ENCODE data around the gene TMEM259. TPM values are rescaled to one million over a fixed set of nuclear protein-coding genes. Genes with fewer than 3 reads are reported as not detected.

The TMEM259 gene
- total and polyA plus RNA-seq, 9 of the 15 experiments (the other 6 are each of a cell fraction or from before 2014, with no cell fraction given): 0.52 to 231 (median 63.6) TPM

DNA sequence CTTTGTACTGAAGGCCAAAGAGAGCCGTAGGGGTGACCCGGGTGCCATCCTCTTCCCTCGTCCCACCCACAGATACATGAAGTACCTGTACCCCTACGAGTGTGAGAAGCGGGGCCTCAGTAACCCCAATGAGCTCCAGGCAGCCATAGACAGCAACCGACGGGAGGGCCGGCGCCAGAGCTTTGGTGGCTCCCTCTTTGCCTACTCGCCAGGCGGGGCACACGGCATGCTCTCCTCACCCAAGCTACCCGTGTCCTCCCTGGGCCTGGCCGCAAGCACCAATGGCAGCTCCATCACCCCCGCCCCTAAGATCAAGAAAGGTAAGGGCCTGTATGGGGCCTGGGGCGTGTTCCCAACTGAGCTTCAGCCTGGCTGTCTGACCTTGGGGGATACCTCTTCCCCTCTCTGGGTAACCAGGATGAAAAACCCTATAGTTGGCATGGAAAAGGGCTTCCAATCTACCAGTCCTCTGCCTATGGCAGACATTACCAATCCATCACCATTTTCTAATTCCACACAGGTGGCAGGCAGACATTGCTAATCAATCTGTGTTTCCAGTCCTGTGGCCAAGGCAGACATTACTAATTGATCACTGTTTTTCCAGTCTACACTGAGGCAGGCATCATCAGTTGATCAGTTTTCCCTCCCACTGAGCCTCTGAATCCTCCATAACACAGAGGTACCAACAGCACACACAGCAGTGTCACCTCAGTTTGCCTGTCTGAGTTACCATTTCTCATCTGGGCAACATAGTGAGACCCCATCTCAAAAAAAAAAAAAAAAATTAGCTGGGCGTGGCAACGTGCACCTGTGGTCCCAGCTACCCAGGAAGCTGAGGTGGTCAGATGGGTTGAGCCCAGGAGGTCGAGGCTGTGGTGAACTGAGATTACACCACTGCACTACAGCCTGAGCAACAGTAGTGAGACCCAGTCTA is 55.9 kb downstream of the TMEM259 start (continued):
- no peak for TF ChIP-seq GMEB1 (CRISPR knock-in tag; IDR thresholded peaks at IDR 0.05)
- no peak for TF ChIP-seq RBM34 (IDR thresholded peaks at IDR 0.05; ENCODE audit: borderline replicate concordance, insufficient read depth, low read length)
- no peak for TF ChIP-seq SRF (CRISPR knock-in tag; IDR thresholded peaks at IDR 0.05)
- TF ChIP-seq FOXA1 (IDR thresholded peaks at IDR 0.05; ENCODE audit: borderline replicate concordance): no peak
- no peak for TF ChIP-seq ZNF586 (CRISPR knock-in tag; conservative IDR thresholded peaks at IDR 0.05)
- TF ChIP-seq ZBTB33 (CRISPR knock-in tag; IDR thresholded peaks at IDR 0.05): peak; percentile 11; the same call in 1 of the 2 replicates
- no peak for TF ChIP-seq MIER1 (IDR thresholded peaks at IDR 0.05; ENCODE audit: low read depth)
- TF ChIP-seq ETV5 (CRISPR knock-in tag; IDR thresholded peaks at IDR 0.05; ENCODE audit: low read depth): no peak
- TF ChIP-seq KLF10 (CRISPR knock-in tag; IDR thresholded peaks at IDR 0.05): no peak
- TF ChIP-seq GTF2F1 (IDR thresholded peaks at IDR 0.05; ENCODE audit: low read depth, low read length): no peak
- TF ChIP-seq, protein P1, sequence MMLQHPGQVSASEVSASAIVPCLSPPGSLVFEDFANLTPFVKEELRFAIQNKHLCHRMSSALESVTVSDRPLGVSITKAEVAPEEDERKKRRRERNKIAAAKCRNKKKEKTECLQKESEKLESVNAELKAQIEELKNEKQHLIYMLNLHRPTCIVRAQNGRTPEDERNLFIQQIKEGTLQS (IDR thresholded peaks at IDR 0.05): no peak
- TF ChIP-seq, protein P1 (CRISPR knock-in tag; conservative IDR thresholded peaks at IDR 0.05): no peak
- TF ChIP-seq, protein P2, sequence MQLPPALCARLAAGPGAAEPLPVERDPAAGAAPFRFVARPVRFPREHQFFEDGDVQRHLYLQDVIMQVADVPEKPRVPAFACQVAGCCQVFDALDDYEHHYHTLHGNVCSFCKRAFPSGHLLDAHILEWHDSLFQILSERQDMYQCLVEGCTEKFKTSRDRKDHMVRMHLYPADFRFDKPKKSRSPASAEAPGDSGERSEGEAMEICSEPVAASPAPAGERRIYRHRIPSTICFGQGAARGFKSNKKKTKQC (CRISPR knock-in tag; IDR thresholded peaks at IDR 0.05): no peak
- no peak for TF ChIP-seq ZHX1 (conservative IDR thresholded peaks at IDR 0.05; ENCODE audit: low read length)
- no peak for TF ChIP-seq ZNF431 (CRISPR knock-in tag; IDR thresholded peaks at IDR 0.05)
- no peak for TF ChIP-seq TAL1 (IDR thresholded peaks at IDR 0.05)
- TF ChIP-seq ZNF12 (CRISPR knock-in tag; IDR thresholded peaks at IDR 0.05): no peak
- TF ChIP-seq ARNT (IDR thresholded peaks at IDR 0.05): 0 out of 4 replicates have a peak, but pooled peaks of 1 of the 2 experiments have one; percentile 36
- no peak for TF ChIP-seq MEF2D (tag; conservative IDR thresholded peaks at IDR 0.05; ENCODE audit: low read depth)
- no peak for TF ChIP-seq NEUROD1 (IDR thresholded peaks at IDR 0.05; ENCODE audit: borderline replicate concordance, low read depth, low read length, partially characterized antibody)
